SK-MEL-5 (cell line): ENCODE measurements around the gene GRK6. TPM values are rescaled to one million over a fixed set of nuclear protein-coding genes. Genes with fewer than 3 reads are reported as not detected.

ENCODE experiments used
- DNase-seq: peaks from one replicate; pipeline ENCODE4 v3.0.0-alpha.2; 2016; ENCODE audit warnings: low read depth, low spot score
- in situ Hi-C: cut with HindIII; loops from 2 replicates; pipeline ENCODE4 v1.10.0; 2016; ENCODE audit warnings: low sequenced_read_pairs, high pct_unique_total_duplicates, low pct_unique_long_range_greater_than_20kb
- total RNA-seq: library from RNA; depleted of rRNA; stranded (reverse); fragments of >200 nt; shearing (Covaris generic); gene quantifications from 2 replicates; pipeline ENCODE4 v1.2.3, GENCODE V29; 2014

GRK6 gene
- total RNA-seq, 1 experiment from 2014 or later: 19.4 TPM

DNA sequence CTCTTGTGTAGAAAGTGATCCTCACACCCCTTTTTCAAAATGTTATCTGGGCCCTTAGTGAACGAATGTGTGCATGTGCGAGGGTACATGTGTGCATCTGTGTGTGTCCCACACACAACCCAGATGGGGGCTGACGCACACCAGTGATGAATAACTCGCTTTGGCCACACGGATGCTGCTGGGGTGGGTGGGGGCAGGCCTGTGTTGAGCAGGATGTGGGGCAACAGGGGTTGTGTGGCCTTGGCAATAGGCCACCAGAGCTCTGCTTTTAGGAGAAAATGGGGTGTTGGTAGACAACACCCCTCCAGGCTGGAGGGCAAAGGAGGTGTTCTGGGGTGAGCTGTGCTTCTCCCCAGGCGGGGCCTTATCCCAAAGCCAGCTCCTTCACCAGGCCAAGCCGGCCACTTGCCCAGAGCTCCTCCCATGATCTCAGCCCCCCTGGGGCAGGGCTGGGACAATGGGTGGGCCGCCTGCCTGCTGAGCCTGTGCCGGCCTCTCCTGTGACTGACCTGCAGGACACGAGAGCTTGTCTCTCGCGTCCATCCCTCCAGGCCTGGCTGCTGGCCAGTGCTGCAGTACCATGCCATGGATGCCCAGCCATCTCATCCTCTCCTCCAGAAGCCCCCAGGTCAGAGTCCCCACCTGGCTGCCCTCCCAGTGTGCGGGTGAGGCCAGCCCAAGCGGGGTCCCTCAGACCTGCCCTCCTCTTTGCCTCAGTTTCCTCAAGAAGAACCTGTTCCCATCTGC is 45.3 kb downstream of the GRK6 start:
- in situ Hi-C loops: no loop called here
- no peak for DNase-seq

DNA sequence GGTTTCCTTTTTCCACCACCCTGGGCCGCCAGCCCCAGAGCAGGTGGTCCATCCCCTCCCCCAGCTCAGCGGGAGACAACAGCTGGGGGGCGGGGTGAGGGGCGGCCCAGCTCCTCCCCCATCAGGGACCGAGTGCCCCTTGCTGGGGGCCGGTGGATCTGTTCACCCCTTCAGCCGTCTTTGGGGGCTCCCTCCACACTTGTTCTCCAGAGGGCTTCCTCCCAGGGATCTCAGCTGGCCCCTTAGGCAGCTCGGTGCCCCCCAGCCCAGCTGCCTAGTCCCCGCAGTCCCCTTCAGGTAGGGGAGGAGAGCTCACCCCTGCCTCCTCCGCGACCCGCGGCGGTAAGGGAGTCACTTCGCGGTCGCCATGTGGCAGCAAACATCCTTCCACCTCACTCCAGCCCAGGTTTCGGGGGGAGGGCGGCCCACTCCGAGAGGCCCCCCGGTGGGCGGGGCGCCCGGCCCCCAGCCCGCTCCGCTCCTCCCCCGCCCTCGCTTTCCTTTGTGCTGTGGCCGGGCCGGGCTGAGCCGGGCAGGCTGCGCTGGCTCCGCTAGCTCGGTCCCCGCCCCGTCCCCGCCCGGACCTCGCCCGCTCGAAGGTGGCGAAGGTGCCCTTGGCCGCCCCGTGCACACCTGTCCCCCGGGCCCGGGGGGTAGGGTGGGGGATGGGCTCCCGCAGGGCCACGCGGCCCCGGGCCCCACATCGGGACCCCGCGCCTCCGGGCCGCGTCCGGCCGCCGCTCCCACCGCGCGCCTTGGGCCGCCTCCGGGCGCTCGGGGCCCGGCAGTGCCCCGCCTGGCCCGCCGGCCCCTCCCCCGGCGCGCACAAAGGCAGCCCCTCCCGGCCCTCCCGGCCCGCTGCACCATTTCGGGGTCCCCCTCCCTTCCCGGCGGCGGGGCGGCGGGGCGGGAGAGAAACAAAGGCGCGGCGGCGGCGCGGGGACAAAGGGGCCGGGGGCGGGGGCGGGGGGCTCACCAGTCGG is 46.3 kb downstream of the GRK6 start:
- DNase-seq: no peak
- in situ Hi-C loops: no loop called here

DNA sequence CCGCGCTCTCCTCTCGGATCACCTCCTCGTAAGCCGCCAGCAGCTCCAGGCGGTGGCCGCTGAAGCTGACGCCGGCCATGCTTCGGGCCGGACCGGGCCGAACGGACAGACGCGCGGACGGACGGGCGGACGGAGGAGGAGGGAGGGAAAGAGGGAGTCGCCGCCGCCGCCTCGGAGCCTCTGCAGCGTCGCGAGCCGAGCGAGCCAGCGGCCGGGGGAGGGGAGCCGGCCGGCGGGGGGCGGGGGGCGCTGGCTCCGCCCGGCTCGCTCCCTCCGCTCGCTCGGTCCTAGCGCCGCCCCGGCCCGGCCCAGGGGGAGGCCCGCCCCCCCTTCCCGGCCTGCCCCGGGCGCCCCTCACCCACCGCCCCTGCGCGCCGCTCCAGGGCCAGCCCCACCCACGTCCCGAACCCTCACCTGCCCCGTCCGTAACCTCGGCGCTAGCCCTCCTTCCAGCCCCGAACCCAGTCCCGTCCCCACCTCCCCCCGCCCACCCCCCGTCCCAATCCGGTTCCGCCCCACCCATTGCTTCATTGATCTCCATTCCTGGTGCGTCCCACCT is 47.0 kb downstream of the GRK6 start, which contains the start of gene DBN1:
TSS of gene DBN1 (minus strand) at position 192 of the 559 bp plus-strand sequence. CDS start at position 79, 113 bp downstream.
- in situ Hi-C loops: no loop called here
- peak; percentile 41 for DNase-seq

DNA sequence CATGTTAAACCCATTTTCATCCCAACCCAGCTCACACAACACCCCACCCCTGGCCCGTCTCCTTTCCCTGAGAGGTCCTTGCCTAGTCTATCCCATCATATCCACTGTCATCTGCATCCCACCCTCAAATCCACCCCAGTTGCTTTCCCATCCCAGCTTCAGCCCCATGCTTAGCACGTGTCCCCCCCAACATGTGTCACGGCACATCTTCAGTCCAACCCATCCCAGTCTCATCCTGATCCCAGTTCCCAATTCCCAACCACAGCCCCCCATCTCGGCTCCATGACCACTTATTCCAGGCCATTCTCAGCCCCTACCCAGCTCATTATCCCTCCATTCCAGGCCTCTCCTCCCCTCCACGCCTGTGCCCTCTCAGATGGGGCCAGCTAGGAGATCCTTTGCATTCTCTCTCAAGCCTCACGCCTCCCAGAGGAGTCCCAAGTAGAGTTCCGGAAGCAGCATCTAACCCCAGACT is 47.6 kb downstream of the GRK6 start:
- in situ Hi-C loops: no loop called here

DNA sequence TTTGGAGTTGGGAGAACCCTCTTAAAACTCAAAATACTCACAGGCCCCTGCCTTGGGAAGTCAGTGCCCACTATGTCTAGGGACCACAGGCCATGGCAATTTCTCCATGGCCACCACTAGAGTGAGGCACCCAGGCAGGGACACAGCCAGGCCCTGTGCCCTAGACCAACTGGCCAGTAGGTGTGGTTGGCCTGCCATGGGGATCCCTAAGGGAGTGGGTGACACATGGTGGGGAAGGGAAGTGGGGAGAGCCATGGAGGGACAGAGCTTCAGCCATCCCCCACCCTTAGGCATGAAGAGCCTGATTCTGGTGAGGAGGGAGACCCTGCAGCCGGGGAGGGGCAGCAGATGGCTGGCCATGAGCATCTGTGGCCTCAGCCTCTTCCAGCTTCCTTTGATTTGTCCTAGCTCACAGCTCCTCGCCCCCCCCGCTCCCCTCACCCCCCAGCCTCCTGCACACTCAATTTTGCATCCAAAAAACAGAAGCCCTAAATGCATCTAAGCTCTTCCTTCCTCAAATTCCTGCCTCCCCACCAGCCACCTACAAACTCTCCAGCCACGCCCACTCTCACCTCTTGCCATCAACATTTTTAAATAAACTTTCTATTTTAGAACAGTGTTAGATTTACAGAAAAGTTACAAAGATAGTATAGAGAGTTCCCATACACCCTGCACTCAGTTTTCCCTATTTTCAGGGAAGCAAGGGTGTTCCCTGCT is 48.5 kb downstream of the GRK6 start:
- in situ Hi-C loops: no loop called here
- no peak for DNase-seq

More for the DNA sequence above, 47.6 kb downstream of the GRK6 start:
- DNase-seq: no peak

DNA sequence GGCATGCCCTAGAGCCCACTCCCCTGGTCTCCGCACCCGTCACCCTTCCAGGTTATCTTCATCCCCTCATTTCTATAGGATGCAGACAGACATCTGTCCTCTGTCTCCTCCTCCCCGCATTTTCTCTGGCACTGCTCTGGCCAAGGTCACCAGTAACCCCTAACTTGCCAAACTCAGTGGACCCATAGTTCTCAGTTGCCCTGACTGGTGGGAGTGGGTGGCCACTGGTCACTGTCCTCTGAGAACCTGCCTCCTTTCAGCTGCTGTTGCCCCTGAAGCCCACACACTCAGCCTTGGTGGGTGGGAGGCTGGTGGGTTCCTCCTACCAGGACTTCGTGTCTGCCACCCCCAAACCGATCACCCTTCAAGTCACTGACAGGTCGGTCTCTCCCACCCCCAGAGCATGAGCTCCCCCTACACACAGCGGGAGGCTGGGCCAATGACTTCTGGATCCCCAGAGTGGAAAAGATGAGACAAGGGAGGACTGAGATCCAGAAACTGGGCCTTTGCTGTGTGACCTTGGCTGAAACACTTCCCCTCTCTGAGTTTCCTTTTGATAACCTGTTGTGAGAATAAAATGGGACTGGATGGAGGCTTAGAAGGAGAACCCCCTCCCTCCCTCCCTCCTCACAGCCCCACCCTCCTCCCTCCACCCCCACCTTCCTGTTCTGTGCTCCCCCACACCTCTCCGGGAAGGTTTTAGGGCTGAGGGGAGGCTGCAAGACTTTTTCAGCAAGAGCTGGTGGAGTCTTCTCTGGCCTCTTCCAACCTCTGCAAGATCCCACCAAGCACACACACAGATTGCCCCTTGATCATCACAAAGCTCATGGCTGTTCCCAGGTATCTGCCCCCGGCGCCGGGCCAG is 49.3 kb downstream of the GRK6 start:
- no peak for DNase-seq
- in situ Hi-C loops: no loop called here

DNA sequence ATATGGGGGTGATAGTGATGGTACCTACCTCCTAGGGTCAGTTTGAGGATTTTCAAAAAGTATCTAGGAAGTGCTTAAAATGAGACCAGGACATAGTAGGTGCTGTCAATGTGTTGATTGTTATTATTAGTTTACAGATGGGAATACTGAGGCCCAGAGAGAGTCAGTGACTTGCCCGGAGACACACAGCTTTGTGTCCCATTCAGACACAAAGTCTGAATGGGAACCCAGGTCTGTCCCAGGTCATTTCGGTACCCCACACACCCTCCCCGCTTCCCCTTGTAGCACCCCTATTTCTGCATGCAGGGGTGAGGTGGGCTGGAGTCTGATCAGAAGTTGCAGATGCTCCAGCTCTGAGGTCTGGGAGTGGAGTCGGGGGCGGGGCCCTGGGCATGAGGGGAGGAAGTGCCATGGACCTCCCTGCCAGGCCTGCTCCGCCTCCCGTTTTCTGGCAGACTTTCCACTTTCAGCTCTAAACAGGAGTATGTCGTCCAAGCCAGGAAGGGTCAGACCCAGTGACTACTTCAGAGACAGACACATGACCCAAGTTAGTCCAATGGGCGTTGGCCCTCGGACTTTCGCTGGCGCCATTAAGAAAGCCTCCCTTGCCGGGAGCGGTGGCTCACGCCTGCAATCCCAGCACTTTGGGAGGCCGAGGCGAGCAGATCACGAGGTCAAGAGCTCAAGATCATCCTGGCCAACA is 50.2 kb downstream of the GRK6 start:
- in situ Hi-C loops: no loop called here
- DNase-seq: no peak

DNA sequence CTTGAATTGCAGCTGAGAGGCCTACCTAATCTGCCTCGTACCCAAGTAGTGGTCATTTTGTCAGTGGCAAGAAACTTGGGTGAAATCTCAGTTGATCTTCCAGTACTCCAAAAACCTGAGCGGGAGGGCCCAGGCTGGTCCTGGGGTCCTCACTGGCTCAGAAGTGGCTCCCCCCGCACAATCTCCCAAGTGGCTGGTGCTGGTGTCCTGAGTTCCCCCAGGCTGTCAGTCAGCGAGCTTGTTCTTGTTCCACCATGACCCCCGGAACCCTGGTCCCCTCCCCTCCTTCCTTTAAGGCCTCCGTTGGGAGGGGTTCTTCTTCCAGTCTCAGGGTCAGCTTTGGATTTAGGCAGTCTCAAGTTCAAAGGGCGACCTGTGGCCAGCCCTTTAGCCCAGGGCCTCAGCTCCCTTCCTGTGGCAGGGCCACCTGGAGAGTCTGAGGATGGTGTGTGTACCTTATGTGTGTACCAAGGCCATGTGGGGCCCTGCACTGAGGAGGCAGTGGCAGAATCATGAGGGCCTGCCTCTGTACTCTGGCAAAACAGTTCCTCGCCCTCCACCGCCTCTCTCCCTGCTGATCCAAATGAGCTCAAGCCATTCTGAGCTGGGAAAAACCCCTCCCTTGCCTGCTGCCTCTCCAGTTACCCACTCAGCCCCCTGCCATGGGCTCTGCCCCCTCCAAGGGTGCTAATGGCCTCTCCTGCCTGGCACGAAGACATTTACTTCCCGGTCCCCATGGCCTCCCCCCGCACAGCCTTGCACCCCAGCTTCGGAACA is 51.4 kb downstream of the GRK6 start:
- in situ Hi-C loops: no loop called here
- DNase-seq: no peak

DNA sequence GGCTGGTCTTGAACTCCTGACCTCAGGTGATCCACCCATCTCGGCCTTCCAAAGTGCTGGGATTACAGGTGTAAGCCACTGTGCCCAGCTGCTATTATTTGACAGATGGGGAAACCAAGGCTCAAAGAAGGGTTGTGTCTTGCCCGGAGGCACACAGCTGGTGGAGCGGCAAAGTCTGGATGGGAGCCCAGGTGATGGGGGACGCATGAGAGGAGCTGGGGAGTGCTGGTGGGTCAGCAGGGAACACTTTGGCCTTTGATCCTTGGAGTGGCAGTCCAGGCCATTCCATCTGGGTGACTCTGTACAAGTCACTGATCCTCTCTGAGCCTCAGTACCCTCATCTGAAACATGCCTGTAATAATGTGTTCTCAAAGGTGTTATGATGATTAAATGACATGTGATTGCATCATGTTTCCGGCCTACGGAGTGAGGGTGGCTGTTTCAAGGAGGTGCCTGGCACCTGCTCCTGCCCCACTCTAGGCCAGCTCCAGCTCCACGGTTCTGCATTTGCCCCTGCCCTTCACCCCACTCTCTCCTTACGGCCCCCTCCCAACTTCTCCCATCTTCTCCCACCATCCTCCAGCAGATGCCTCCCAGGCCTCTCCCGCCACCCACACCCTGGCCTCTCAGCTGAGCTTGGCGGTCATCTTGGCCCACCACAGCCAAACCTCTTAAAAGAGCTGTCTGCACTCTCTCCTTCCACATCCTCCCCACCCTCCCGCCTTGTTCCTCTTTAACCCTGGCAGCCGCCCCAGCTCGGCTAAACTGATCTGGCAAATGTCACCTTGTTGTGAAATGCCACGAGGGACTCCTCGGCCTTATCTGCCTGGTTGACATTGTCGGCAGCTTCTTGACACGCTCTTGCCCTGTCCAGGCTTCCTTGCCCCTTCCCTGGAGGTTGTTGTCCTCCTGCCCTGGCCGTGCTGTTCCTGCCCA is 52.5 kb downstream of the GRK6 start:
- DNase-seq: no peak
- in situ Hi-C loops: no loop called here

DNA sequence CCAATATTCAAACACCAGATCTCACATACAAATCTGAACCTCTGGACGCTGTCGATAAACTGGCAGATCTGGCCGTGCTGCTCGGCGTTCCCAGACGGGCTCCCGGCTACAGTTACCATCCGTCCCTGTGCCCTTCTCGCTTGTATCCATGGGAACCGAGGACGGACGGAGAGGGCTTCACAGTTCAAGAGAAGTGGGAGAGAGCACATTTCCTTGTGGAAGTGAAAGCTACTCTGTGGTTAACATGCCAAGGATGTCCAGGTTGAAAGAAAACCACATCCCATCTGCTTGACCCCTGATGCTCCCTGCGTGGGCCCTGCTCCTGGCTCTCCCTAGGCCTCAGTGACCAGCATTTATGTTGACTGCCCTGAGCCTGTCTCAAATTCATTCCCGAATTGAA is 53.3 kb downstream of the GRK6 start:
- no peak for DNase-seq
- in situ Hi-C loops: no loop called here

DNA sequence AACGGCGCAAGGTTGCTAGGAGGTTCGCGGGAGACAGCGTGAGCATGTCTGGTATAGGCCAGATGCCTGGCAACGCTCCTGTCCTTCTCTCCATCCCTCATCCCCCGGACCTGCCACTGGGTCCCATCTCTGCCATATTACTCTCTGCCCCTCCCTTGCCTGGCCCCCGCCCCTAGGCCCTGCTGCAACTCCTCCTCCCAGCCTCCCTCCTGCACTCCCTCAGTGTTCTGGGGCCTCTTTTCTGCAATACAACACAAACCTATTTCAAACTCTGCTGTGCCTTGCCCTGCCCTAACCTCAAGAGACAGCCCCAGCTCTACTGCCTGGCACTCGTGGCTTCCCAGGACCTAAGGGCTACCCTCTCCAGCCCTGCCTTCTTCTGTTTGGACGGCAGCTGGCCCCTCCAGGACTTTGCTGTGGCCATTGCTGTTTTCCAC is 55.9 kb downstream of the GRK6 start:
- in situ Hi-C loops: no loop called here
- no peak for DNase-seq

DNA sequence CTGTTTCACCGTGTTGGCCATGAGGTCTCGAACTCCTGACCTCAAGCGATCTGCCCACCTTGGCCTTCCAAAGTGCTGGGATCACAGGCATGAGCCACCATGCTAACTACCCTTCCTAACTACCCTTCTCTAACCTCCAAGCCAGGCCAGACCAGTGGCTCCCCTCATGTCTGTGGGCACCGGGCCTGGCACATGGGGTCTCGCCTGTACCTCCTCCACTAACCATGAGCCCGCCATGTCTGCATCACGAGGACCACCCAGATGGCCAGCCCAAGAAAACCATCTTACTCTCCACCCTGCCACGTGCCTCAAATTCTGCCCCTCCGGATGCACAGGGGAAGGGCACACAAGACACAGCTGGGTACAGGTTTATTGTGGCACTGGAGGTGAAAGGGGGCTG is 56.6 kb downstream of the GRK6 start:
- in situ Hi-C loops: no loop called here
- no peak for DNase-seq

DNA sequence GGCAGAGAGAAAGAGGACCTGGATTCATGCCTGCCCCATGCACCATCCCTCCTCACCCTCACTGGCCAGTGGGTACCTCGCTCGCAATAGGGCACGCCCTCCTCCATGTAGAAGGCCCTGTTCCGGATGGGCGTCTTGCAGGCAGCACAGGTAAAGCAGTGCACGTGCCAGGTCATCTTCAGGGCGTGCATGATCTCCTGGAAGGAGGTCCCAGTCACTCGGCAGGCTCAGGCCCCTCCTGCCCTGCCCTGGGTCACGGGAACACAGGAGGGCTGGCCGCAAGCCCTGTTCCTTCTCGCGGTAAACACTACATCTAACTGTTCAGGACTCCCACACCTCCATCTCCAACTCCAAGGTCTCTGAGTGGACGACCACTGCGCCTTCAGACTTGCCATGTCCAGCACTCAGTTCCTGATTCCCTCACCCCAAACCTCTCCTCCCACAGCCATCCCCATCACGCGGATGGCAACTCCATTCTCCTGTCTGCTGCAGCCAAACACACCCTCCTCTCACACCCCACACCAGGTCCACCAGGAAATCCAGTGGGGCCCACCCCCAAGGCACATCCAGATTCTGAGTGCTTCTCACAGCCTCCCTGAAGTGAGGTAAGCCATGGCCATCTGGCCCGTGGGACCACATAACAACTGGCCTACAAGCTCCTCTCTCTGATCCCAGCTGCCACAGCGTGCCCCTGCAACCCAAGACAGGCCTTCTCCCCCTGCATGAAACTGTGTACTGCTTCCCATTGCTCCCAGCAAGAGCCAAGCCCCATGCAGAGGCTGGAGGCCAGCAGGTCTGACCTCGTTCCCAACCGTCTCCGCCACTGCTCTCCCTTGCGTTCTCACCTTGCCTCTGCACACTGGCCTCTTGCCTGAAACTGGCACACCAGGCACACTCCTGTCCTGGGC is 57.8 kb downstream of the GRK6 start:
- no peak for DNase-seq
- in situ Hi-C loops: no loop called here
